ENCODE data around the gene TBC1D24. TPM values are rescaled to one million over a fixed set of nuclear protein-coding genes. Genes with fewer than 3 reads are reported as not detected.
A peak's percentile ranks its signal among the peaks of the same experiment; 100 is the strongest.

TBC1D24 gene
- 10 to 100 TPM in 2 of 3 donors, 1 to 10 TPM in 1; 8.8 to 22.0 (median 16.7) TPM for total RNA-seq

DNA sequence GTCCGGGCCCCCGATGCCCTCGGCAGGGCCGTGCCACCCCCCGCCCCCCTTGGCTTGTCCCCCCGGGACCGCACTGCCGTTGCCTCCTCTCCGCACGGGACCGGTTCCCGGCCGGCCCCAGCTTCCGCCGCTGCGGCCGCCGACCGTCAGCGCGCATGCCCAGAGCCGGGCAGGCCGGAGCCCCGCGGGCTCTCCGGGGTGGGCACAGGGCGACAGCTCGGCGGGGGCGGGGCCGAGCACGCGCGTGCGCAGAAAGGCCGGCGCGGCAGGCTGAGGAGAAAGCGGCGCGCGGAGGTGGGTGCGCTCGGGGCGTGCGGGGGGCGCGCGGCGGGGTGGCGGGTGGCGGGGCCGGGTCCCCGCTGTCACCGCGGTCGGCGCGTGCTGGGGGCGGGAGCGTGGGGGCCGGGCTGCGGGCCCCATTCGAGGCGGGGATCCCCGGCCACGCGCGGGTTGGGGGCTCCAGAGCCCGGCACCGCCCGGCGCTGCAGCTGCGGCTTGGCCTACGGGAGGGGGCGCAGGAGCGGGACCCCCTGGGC lies at the start of gene TBC1D24:
Gene TBC1D24, plus strand, starts transcription at position 251 of the 536 bp plus-strand sequence. CDS start 21,022 bp downstream, outside the sequence.
- Histone ChIP-seq H3K4me1 (peaks cover 18 to 19% of the 10 kb centered on the region in 2 donors), H3K9me3 (no peaks in the 10 kb centered on the region), H3K27ac (peak within 1 kb of the TSS; percentile 79 to 89), H3K27me3 (no peaks in the 10 kb centered on the region), H3K36me3 (no peaks in the 10 kb centered on the region), H3K4me3 (peak within 1 kb of the TSS; percentile 68 to 81 (median 80))
- intact Hi-C loops (cut with DNase I; ENCODE audit: low total_unique reads): no loop called here
- DNase-seq (ENCODE audit: low spot score in 2 of 2): peak; percentile 77 to 79
- peak; percentile 25 for TF ChIP-seq POLR2A (IDR thresholded peaks at IDR 0.05)
- TF ChIP-seq POLR2AphosphoS5 (IDR thresholded peaks at IDR 0.05): peak in 2 of 3 donors; percentile 30 to 37
- TF ChIP-seq, protein P1, sequence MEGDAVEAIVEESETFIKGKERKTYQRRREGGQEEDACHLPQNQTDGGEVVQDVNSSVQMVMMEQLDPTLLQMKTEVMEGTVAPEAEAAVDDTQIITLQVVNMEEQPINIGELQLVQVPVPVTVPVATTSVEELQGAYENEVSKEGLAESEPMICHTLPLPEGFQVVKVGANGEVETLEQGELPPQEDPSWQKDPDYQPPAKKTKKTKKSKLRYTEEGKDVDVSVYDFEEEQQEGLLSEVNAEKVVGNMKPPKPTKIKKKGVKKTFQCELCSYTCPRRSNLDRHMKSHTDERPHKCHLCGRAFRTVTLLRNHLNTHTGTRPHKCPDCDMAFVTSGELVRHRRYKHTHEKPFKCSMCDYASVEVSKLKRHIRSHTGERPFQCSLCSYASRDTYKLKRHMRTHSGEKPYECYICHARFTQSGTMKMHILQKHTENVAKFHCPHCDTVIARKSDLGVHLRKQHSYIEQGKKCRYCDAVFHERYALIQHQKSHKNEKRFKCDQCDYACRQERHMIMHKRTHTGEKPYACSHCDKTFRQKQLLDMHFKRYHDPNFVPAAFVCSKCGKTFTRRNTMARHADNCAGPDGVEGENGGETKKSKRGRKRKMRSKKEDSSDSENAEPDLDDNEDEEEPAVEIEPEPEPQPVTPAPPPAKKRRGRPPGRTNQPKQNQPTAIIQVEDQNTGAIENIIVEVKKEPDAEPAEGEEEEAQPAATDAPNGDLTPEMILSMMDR (IDR thresholded peaks at IDR 0.05): no peak

DNA sequence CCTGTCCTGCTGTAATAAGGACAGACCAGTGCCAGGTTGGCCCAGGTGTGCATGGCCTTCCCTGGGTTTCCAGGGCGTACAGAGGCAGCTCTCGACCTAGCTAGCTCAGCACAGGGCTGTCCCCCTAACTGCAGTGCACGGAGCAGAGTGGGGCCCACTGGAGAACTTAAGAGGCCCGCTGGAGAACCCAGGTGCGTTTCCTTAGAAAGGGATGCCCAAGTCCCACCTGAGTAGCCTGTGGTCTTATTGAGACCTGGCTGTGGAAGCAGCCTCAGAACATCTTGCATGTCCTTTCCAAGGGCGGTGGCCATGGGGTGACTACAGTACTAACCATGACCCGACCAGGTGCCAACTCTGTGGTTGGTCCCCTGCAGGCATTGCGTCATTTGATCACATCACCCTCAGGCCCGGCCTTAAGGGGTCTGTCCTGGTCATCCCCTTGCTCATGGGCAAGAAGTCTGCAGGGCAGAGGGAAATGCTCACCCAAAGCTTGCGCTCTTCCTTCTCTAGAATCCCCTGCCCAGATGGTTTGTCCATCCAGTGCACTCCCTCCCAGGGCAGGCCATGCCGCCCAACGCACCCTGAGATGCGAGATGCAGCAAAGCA lies 49.0 kb upstream of the TBC1D24 start:
- DNase-seq (ENCODE audit: low spot score in 2 of 2): no peak
- peaks cover 5 to 6% of the 10 kb centered on the region in 2 donors for H3K4me1 ChIP-seq
- no peaks in the 10 kb centered on the region for H3K27me3 ChIP-seq
- intact Hi-C loops (cut with DNase I; ENCODE audit: low total_unique reads): loop anchor here (10.0 kb wide), 1 partner anchor 81 kb away; the partner anchor contains the start of gene ABCA3
- H3K36me3 ChIP-seq: no peaks in the 10 kb centered on the region
- H3K9me3 ChIP-seq: no peaks in the 10 kb centered on the region
- no peak overlapping the region for H3K4me3 ChIP-seq
- H3K27ac ChIP-seq: no peak overlapping the region
- TF ChIP-seq POLR2A (IDR thresholded peaks at IDR 0.05) (no peak), POLR2AphosphoS5 (IDR thresholded peaks at IDR 0.05) (no peak)
- TF ChIP-seq, protein P1 (IDR thresholded peaks at IDR 0.05): no peak

DNA sequence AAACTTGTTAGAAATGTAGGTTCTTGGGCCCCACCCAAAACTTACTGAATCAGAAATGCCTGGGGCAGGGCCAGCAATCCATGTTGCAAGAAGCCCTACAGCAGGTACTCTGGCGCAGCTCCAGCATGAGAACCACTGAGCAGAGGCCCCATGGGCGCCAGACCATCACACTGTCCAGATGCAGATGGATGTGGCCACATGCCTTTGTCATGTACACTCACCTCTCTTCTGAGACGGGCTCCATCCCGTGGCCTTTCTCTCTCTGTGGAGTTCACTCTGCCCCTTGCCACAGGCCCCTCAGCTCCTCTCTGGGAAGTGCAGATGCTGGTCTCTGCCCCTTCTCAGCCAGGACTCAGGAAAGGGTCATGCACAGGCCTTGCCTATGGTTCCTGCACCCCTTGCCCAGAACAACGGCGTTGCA lies 48.0 kb upstream of the TBC1D24 start:
- Histone ChIP-seq H3K27me3 (no peaks in the 10 kb centered on the region), H3K27ac (no peak overlapping the region), H3K4me3 (no peak overlapping the region), H3K36me3 (no peaks in the 10 kb centered on the region), H3K9me3 (no peaks in the 10 kb centered on the region), H3K4me1 (peaks cover 5 to 6% of the 10 kb centered on the region in 2 donors)
- DNase-seq (ENCODE audit: low spot score in 2 of 2): no peak
- TF ChIP-seq POLR2A (IDR thresholded peaks at IDR 0.05) (no peak), POLR2AphosphoS5 (IDR thresholded peaks at IDR 0.05) (no peak)
- TF ChIP-seq, protein P1 (IDR thresholded peaks at IDR 0.05): no peak
- intact Hi-C loops (cut with DNase I; ENCODE audit: low total_unique reads): loop anchor here (10.0 kb wide), 1 partner anchor 82 kb away; the partner anchor contains the start of gene ABCA3

DNA sequence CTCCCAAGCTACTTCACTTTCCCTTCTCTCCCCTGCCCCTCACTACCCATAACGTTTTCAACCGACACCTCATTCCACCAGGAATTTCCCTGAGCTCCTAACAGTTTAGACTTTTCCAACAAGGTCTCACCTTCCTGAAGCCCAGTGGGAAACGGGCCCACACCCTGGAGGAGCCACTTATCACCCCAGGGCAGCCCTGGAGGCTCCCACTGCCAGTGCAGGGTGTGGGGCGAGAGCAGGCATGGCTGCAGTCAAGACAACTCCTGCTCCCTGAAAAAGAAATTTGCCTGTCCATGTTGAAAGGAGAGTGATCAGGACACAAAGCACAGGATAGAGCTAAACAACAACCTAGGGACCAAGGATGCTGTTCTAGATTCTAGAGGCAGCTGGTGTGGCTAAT lies 47.4 kb upstream of the TBC1D24 start:
- DNase-seq (ENCODE audit: low spot score in 2 of 2): no peak
- no peaks in the 10 kb centered on the region for H3K9me3 ChIP-seq
- intact Hi-C loops (cut with DNase I; ENCODE audit: low total_unique reads): loop anchor here (10.0 kb wide), 1 partner anchor 83 kb away; the partner anchor contains the start of gene ABCA3
- no peak overlapping the region for H3K27ac ChIP-seq
- TF ChIP-seq, protein P1 (IDR thresholded peaks at IDR 0.05): no peak
- no peak for TF ChIP-seq POLR2AphosphoS5 (IDR thresholded peaks at IDR 0.05)
- no peak for TF ChIP-seq POLR2A (IDR thresholded peaks at IDR 0.05)
- H3K4me1 ChIP-seq: peaks cover 5 to 6% of the 10 kb centered on the region in 2 donors
- no peaks in the 10 kb centered on the region for H3K27me3 ChIP-seq
- H3K36me3 ChIP-seq: no peaks in the 10 kb centered on the region
- H3K4me3 ChIP-seq: no peak overlapping the region

Measured in breast epithelium (tissue), 4 donors.